Small intestine (tissue), 16 donors: ENCODE results near the gene GPAT2. TPM values are rescaled to one million over a fixed set of nuclear protein-coding genes. Genes with fewer than 3 reads are reported as not detected.
"Not testable (repeated sequence)": the region's sequence is repeated elsewhere in the genome, so short reads cannot be mapped to it uniquely, and the experiment has no call there.

ENCODE experiments used
- DNase-seq, 2 donors: peaks; one replicate each; pipeline versions ENCODE4 v3.0.0 to v3.0.0-alpha.2; 2013
- FAIRE-seq: peaks from 2 replicates; lab custom pipeline; 2012; peaks lifted over from hg19 to GRCh38; lab: Jason Lieb, UNC
- H3K27ac ChIP-seq, 3 donors: one replicate each; pipeline ENCODE4 v1.5.1; 2013; ENCODE audit warnings: low read length in 2 of 3, mild to moderate bottlenecking in 2 of 3, control low read depth in 1 of 3, inconsistent platforms in 1 of 3, low read depth in 1 of 3, moderate library complexity in 1 of 3
- H3K27me3 ChIP-seq, 3 donors: one replicate each; pipeline ENCODE4 v1.6.1; 2013; ENCODE audit warnings: low read length in 3 of 3, inconsistent platforms in 1 of 3; ENCODE audit not compliant: control insufficient read depth in 3 of 3, insufficient read depth in 3 of 3
- H3K36me3 ChIP-seq, 3 donors: one replicate each; pipeline ENCODE4 v1.6.1; 2013; ENCODE audit warnings: low read length in 3 of 3, inconsistent platforms in 1 of 3, low read depth in 1 of 3, mild to moderate bottlenecking in 1 of 3, moderate library complexity in 1 of 3; ENCODE audit not compliant: control insufficient read depth in 3 of 3, insufficient read depth in 2 of 3
- H3K4me1 ChIP-seq, 3 donors: one replicate each; pipeline ENCODE4 v1.6.1; 2013; ENCODE audit warnings: low read length in 2 of 3, inconsistent platforms in 1 of 3, low read depth in 1 of 3, mild to moderate bottlenecking in 1 of 3, moderate library complexity in 1 of 3; ENCODE audit not compliant: control insufficient read depth in 3 of 3, insufficient read depth in 2 of 3
- H3K4me3 ChIP-seq, 3 donors: one replicate each; pipeline ENCODE4 v1.5.1; 2013; ENCODE audit warnings: low read length in 3 of 3, control low read depth in 1 of 3, inconsistent platforms in 1 of 3, low read depth in 1 of 3, mild to moderate bottlenecking in 1 of 3, moderate library complexity in 1 of 3
- H3K9me3 ChIP-seq, 2 donors: one replicate each; pipeline ENCODE4 v1.6.1; 2013; ENCODE audit warnings: low read depth in 1 of 2, low read length in 1 of 2; ENCODE audit not compliant: control insufficient read depth in 2 of 2, insufficient read depth in 1 of 2
- WGBS, 3 donors: extraction: QIAGEN DNeasy Blood & Tissue Kit; methylation state at CpG; one replicate each; pipeline ENCODE4 v1.1.7; 2013; 5-methylcytosine and 5-hydroxymethylcytosine counted together
- long read RNA-seq, 10 donors: transcript quantifications; one replicate each; lab custom pipeline, GENCODE V29; 2026
- polyA plus RNA-seq, 4 donors: library from polyadenylated mRNA; stranded (reverse) in 3 of 4; unstranded in 1 of 4; fragments of 200-250 nt in 3 of 4; fragments of 120-200 nt in 1 of 4; gene quantifications; one replicate each; pipeline versions ENCODE4 v1.2.1 to v1.2.3, GENCODE V29; 2013
- donor health status: healthy with polysubstance abuse.
- donor health status: control.
- donor health status: control.
- donor health status: Bipolar disorder and iron deficiency.
- donor health status: healthy.

GPAT2 gene
- polyA plus RNA-seq: 1 to 10 TPM in 1 of 4 donors, under 1 TPM in 2, not detected in 1; 0.22 to 6.5 (median 0.93) TPM
- long read RNA-seq, donor 1: 0 reads
- long read RNA-seq, donor 2: 0 reads
- long read RNA-seq, donor 3: 0 reads
- long read RNA-seq, donor 4: 0 reads
- long read RNA-seq, donor 5: 0 reads
- long read RNA-seq, donor 6: 0 reads
- long read RNA-seq, donor 7: 0 reads
- long read RNA-seq, donor 8: 0 reads
- long read RNA-seq, donor 9: 0 reads
- long read RNA-seq, donor 10: 0 reads

- H3K4me1 ChIP-seq, DNase-seq, H3K4me3 ChIP-seq, H3K36me3 ChIP-seq, H3K9me3 ChIP-seq, FAIRE-seq, H3K27ac ChIP-seq, H3K27me3 ChIP-seq: not testable (repeated sequence)
- WGBS, 3 donors: no CpG with 5 or more reads among the region's 34 CpGs
Measured at GRCh38 chr2:96034792-96035191, at the start of gene GPAT2. Gene GPAT2 (minus strand): TSS chr2:96034916. CDS start chr2:96032359, 2,557 bp downstream.

- Histone ChIP-seq H3K27ac (no peak overlapping the region), H3K36me3 (no peaks in the 10 kb centered on the region), H3K9me3 (no peaks in the 10 kb centered on the region), H3K27me3 (no peaks in the 10 kb centered on the region), H3K4me3 (no peak overlapping the region), H3K4me1 (no peaks in the 10 kb centered on the region)
- 83 to 89% (median 85%) methylated on average over 22 of the region's 22 CpGs for WGBS, 3 donors
- FAIRE-seq: no peak
- DNase-seq: no peak
Measured at GRCh38 chr2:96083989-96084857, 49.5 kb upstream of the GPAT2 start.

- H3K27me3 ChIP-seq: no peaks in the 10 kb centered on the region
- DNase-seq (no peak), FAIRE-seq (no peak)
- 69 to 91% (median 83%) methylated on average over 9 of the region's 9 CpGs for WGBS, 3 donors
- H3K4me3 ChIP-seq: no peak overlapping the region
- no peaks in the 10 kb centered on the region for H3K36me3 ChIP-seq
- H3K27ac ChIP-seq: no peak overlapping the region
- no peaks in the 10 kb centered on the region for H3K4me1 ChIP-seq
- no peaks in the 10 kb centered on the region for H3K9me3 ChIP-seq
Measured at GRCh38 chr2:96083064-96083939, 48.6 kb upstream of the GPAT2 start.

GRCh38 chr2:96082211-96083063 lies 47.7 kb upstream of the GPAT2 start:
- no peak overlapping the region for H3K27ac ChIP-seq

GRCh38 chr2:96081042-96081441 lies 46.3 kb upstream of the GPAT2 start:
- H3K27ac ChIP-seq: no peak overlapping the region
- no peaks in the 10 kb centered on the region for H3K27me3 ChIP-seq
- 87 to 94% (median 90%) methylated on average over 2 of the region's 2 CpGs for WGBS, 3 donors
- no peaks in the 10 kb centered on the region for H3K36me3 ChIP-seq
- H3K4me3 ChIP-seq: no peak overlapping the region
- no peaks in the 10 kb centered on the region for H3K9me3 ChIP-seq
- FAIRE-seq: no peak
- H3K4me1 ChIP-seq: no peaks in the 10 kb centered on the region
- no peak for DNase-seq

More at GRCh38 chr2:96082211-96083063, 47.7 kb upstream of the GPAT2 start:
- DNase-seq: no peak
- WGBS, 3 donors: 86 to 92% (median 87%) methylated on average over 14 of the region's 14 CpGs
- H3K27me3 ChIP-seq: no peaks in the 10 kb centered on the region
- H3K4me3 ChIP-seq: no peak overlapping the region
- no peaks in the 10 kb centered on the region for H3K4me1 ChIP-seq
- FAIRE-seq: no peak
- no peaks in the 10 kb centered on the region for H3K9me3 ChIP-seq
- H3K36me3 ChIP-seq: no peaks in the 10 kb centered on the region

- no peak for FAIRE-seq
- DNase-seq: no peak
- 65 to 85% (median 79%) methylated on average over 2 of the region's 2 CpGs for WGBS, 3 donors
- H3K4me1 ChIP-seq: no peaks in the 10 kb centered on the region
- H3K27me3 ChIP-seq: no peaks in the 10 kb centered on the region
- peaks cover 0 to 2% of the 10 kb centered on the region in 2 donors for H3K9me3 ChIP-seq
- no peak overlapping the region for H3K27ac ChIP-seq
- H3K36me3 ChIP-seq: no peaks in the 10 kb centered on the region
- no peak overlapping the region for H3K4me3 ChIP-seq
Measured at GRCh38 chr2:96075199-96075771, 40.6 kb upstream of the GPAT2 start.

- no peaks in the 10 kb centered on the region for H3K4me1 ChIP-seq
- no peaks in the 10 kb centered on the region for H3K27me3 ChIP-seq
- 69 to 82% (median 77%) methylated on average over 6 of the region's 6 CpGs for WGBS, 3 donors
- no peak overlapping the region for H3K4me3 ChIP-seq
- no peaks in the 10 kb centered on the region for H3K36me3 ChIP-seq
- H3K9me3 ChIP-seq: peaks cover 0 to 2% of the 10 kb centered on the region in 2 donors
- DNase-seq (no peak), FAIRE-seq (no peak)
- H3K27ac ChIP-seq: no peak overlapping the region
Measured at GRCh38 chr2:96074156-96074555, 39.4 kb upstream of the GPAT2 start.
